HepG2 (cell line): ENCODE measurements around the gene UPK1A. TPM values are rescaled to one million over a fixed set of nuclear protein-coding genes. Genes with fewer than 3 reads are reported as not detected.

ENCODE experiments used
- AGO2 ChIP-seq: fragments of 200-400 bp; formaldehyde crosslinking; optimal IDR thresholded peaks from 2 replicates; pipeline ENCODE3; 2017; ENCODE audit warnings: mild to moderate bottlenecking, low read depth, low read length, moderate library complexity
- ATM ChIP-seq: fragments of 450-650 bp; IDR thresholded peaks from 2 replicates; pipeline ENCODE4 v1.7.1; 2017; ENCODE audit warnings: mild to moderate bottlenecking, borderline replicate concordance
- HDAC1 ChIP-seq: sonication (generic); formaldehyde crosslinking; IDR thresholded peaks from 2 replicates; pipeline ENCODE4 v1.5.1; 2020; ENCODE audit warnings: mild to moderate bottlenecking, missing genetic modification reagents
- RAD21 ChIP-seq: fragments of 450-650 bp; formaldehyde crosslinking; IDR thresholded peaks from 2 replicates; pipeline ENCODE4 v1.5.0; 2020; ENCODE audit warnings: mild to moderate bottlenecking
- SOX5 ChIP-seq: IDR thresholded peaks from 2 replicates; pipeline ENCODE4 v1.6.1; 2016; ENCODE audit warnings: borderline replicate concordance
- STAG1 ChIP-seq: sonication (generic); formaldehyde crosslinking; IDR thresholded peaks from 2 replicates; pipeline ENCODE4 v1.4.0; 2020; ENCODE audit warnings: missing genetic modification reagents
- ZBTB38 ChIP-seq: sonication (generic); formaldehyde crosslinking; IDR thresholded peaks from 2 replicates; pipeline ENCODE4 v1.5.1; 2020; ENCODE audit warnings: mild to moderate bottlenecking, missing genetic modification reagents
- ZFY ChIP-seq: sonication (generic); formaldehyde crosslinking; IDR thresholded peaks from 2 replicates; pipeline ENCODE4 v1.4.0; 2020; ENCODE audit warnings: missing genetic modification reagents
- ZNF335 ChIP-seq: sonication (generic); formaldehyde crosslinking; IDR thresholded peaks from 2 replicates; pipeline ENCODE4 v1.4.0; 2020; ENCODE audit warnings: missing genetic modification reagents
- ZNF337 ChIP-seq: sonication (generic); formaldehyde crosslinking; IDR thresholded peaks from 2 replicates; pipeline ENCODE4 v1.5.1; 2020; ENCODE audit warnings: missing genetic modification reagents, low read depth, mild to moderate bottlenecking, borderline replicate concordance
- ZNF713 ChIP-seq: sonication (generic); formaldehyde crosslinking; IDR thresholded peaks from 2 replicates; pipeline ENCODE4 v1.4.0; 2020; ENCODE audit warnings: mild to moderate bottlenecking, missing genetic modification reagents
- ZNF878 ChIP-seq: sonication (generic); formaldehyde crosslinking; IDR thresholded peaks from 2 replicates; pipeline ENCODE4 v1.8.1; 2023; ENCODE audit warnings: mild to moderate bottlenecking, missing genetic modification reagents, moderate library complexity
- polyA plus RNA-seq, 8 experiments: library from polyadenylated mRNA; depleted of rRNA in 3 of 8; stranded (reverse) in 7 of 8; unstranded in 1 of 8; fragments of >200 nt; fragmentation: Illumina TruSeq in 4 of 8; extraction: Trizol in 4 of 8; gene quantifications; 2 replicates each; pipeline versions ENCODE4 v1.2.1 to v1.2.3, GENCODE V29; 2011 to 2016; ENCODE audit warnings: low read depth in 4 of 8, missing spikeins in 1 of 8, mixed read lengths in 1 of 8; ENCODE audit not compliant: insufficient read depth in 1 of 8
- total RNA-seq, 5 experiments: library from RNA; depleted of rRNA; stranded (reverse); fragments of >200 nt; fragmentation: Illumina TruSeq; extraction: Trizol; gene quantifications; 2 replicates each; pipeline ENCODE4 v1.2.3, GENCODE V29; 2016; ENCODE audit warnings: low read depth in 1 of 5
- TF ChIP-seq, protein P1 (sequence below): sonication (generic); formaldehyde crosslinking; IDR thresholded peaks from 2 replicates; pipeline ENCODE4 v1.5.0; 2020; ENCODE audit warnings: mild to moderate bottlenecking, missing genetic modification reagents, moderate library complexity
- TF ChIP-seq, protein P2 (sequence below): sonication (generic); formaldehyde crosslinking; IDR thresholded peaks from 2 replicates; pipeline ENCODE4 v1.8.0; 2022; ENCODE audit warnings: missing genetic modification reagents, mild to moderate bottlenecking, borderline replicate concordance
- TF ChIP-seq, protein P3 (sequence below): sonication (generic); formaldehyde crosslinking; IDR thresholded peaks from 2 replicates; pipeline ENCODE4 v1.8.0; 2023; ENCODE audit warnings: mild to moderate bottlenecking, missing genetic modification reagents
- TF ChIP-seq, protein P4 (sequence below): IDR thresholded peaks from 2 replicates; pipeline ENCODE4 v1.6.1; 2016; ENCODE audit warnings: low read depth, missing genetic modification reagents, missing compliant biosample characterization

Gene UPK1A
- total and polyA plus RNA-seq, 2 of the 13 experiments (the other 11 are each of a cell fraction or from before 2014, with no cell fraction given), result 2.9 TPM; not detected in 1

- TF ChIP-seq, protein P1, sequence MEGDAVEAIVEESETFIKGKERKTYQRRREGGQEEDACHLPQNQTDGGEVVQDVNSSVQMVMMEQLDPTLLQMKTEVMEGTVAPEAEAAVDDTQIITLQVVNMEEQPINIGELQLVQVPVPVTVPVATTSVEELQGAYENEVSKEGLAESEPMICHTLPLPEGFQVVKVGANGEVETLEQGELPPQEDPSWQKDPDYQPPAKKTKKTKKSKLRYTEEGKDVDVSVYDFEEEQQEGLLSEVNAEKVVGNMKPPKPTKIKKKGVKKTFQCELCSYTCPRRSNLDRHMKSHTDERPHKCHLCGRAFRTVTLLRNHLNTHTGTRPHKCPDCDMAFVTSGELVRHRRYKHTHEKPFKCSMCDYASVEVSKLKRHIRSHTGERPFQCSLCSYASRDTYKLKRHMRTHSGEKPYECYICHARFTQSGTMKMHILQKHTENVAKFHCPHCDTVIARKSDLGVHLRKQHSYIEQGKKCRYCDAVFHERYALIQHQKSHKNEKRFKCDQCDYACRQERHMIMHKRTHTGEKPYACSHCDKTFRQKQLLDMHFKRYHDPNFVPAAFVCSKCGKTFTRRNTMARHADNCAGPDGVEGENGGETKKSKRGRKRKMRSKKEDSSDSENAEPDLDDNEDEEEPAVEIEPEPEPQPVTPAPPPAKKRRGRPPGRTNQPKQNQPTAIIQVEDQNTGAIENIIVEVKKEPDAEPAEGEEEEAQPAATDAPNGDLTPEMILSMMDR, result peak; percentile 37
- TF ChIP-seq ATM (no peak), STAG1 (CRISPR knock-in tag) (peak; percentile 46), ZNF878 (CRISPR knock-in tag) (no peak), HDAC1 (no peak), AGO2 (no peak), ZNF713 (CRISPR knock-in tag) (no peak), RAD21 (CRISPR knock-in tag) (peak; percentile 54), ZBTB38 (peak; percentile 74), ZNF337 (CRISPR knock-in tag) (no peak), ZNF335 (CRISPR knock-in tag) (no peak), SOX5 (CRISPR knock-in tag) (no peak), ZFY (CRISPR knock-in tag) (0 out of 2 replicates have a peak, but pooled peaks have one; percentile 17)
- TF ChIP-seq, protein P2, sequence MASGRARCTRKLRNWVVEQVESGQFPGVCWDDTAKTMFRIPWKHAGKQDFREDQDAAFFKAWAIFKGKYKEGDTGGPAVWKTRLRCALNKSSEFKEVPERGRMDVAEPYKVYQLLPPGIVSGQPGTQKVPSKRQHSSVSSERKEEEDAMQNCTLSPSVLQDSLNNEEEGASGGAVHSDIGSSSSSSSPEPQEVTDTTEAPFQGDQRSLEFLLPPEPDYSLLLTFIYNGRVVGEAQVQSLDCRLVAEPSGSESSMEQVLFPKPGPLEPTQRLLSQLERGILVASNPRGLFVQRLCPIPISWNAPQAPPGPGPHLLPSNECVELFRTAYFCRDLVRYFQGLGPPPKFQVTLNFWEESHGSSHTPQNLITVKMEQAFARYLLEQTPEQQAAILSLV (CRISPR knock-in tag), result no peak
- TF ChIP-seq, protein P3, sequence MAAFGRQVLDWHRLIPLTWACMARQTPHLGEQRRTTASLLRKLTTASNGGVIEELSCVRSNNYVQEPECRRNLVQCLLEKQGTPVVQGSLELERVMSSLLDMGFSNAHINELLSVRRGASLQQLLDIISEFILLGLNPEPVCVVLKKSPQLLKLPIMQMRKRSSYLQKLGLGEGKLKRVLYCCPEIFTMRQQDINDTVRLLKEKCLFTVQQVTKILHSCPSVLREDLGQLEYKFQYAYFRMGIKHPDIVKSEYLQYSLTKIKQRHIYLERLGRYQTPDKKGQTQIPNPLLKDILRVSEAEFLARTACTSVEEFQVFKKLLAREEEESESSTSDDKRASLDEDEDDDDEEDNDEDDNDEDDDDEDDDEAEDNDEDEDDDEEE (CRISPR knock-in tag), result no peak
- TF ChIP-seq, protein P4, sequence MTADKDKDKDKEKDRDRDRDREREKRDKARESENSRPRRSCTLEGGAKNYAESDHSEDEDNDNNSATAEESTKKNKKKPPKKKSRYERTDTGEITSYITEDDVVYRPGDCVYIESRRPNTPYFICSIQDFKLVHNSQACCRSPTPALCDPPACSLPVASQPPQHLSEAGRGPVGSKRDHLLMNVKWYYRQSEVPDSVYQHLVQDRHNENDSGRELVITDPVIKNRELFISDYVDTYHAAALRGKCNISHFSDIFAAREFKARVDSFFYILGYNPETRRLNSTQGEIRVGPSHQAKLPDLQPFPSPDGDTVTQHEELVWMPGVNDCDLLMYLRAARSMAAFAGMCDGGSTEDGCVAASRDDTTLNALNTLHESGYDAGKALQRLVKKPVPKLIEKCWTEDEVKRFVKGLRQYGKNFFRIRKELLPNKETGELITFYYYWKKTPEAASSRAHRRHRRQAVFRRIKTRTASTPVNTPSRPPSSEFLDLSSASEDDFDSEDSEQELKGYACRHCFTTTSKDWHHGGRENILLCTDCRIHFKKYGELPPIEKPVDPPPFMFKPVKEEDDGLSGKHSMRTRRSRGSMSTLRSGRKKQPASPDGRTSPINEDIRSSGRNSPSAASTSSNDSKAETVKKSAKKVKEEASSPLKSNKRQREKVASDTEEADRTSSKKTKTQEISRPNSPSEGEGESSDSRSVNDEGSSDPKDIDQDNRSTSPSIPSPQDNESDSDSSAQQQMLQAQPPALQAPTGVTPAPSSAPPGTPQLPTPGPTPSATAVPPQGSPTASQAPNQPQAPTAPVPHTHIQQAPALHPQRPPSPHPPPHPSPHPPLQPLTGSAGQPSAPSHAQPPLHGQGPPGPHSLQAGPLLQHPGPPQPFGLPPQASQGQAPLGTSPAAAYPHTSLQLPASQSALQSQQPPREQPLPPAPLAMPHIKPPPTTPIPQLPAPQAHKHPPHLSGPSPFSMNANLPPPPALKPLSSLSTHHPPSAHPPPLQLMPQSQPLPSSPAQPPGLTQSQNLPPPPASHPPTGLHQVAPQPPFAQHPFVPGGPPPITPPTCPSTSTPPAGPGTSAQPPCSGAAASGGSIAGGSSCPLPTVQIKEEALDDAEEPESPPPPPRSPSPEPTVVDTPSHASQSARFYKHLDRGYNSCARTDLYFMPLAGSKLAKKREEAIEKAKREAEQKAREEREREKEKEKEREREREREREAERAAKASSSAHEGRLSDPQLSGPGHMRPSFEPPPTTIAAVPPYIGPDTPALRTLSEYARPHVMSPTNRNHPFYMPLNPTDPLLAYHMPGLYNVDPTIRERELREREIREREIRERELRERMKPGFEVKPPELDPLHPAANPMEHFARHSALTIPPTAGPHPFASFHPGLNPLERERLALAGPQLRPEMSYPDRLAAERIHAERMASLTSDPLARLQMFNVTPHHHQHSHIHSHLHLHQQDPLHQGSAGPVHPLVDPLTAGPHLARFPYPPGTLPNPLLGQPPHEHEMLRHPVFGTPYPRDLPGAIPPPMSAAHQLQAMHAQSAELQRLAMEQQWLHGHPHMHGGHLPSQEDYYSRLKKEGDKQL (CRISPR knock-in tag), result no peak
- TF ChIP-seq, all 625 proteins: peak for 7
Measured at GRCh38 chr19:35618857-35619256, 47.5 kb upstream of the UPK1A start (continued).
